DOHH2 (cell line): ENCODE measurements around the gene PICK1.

Source experiments
- H3F3A ChIP-seq: fragments of 200-600 bp; sonication (generic), shearing (Covaris generic); 2 replicates; pipeline ENCODE4 v1.6.0; 2016; ENCODE audit warnings: antibody characterized with exemption, mild to moderate bottlenecking; ENCODE audit not compliant: control insufficient read depth, insufficient read depth
- H3K27ac ChIP-seq: fragments of 200-600 bp; sonication (generic); 2 replicates; pipeline ENCODE4 v1.5.1; 2014; ENCODE audit warnings: low read depth, mild to moderate bottlenecking, low read length, moderate library complexity
- H3K27me3 ChIP-seq: fragments of 200-600 bp; sonication (generic); 2 replicates; pipeline ENCODE4 v1.6.1; 2014; ENCODE audit warnings: mild to moderate bottlenecking, low read length, mixed read lengths; ENCODE audit not compliant: control insufficient read depth
- H3K36me3 ChIP-seq: fragments of 200-600 bp; sonication (generic); 2 replicates; pipeline ENCODE4 v1.6.1; 2014; ENCODE audit warnings: mild to moderate bottlenecking, low read length, moderate library complexity, mixed read lengths; ENCODE audit not compliant: control insufficient read depth
- H3K4me1 ChIP-seq: fragments of 200-600 bp; sonication (generic); 2 replicates; pipeline ENCODE4 v1.6.1; 2014; ENCODE audit warnings: mild to moderate bottlenecking, low read length, mixed read lengths; ENCODE audit not compliant: control insufficient read depth
- H3K4me2 ChIP-seq: fragments of 200-600 bp; sonication (generic); 2 replicates; pipeline ENCODE4 v1.6.0; 2014; ENCODE audit warnings: mild to moderate bottlenecking, low read length, moderate library complexity
- H3K4me3 ChIP-seq: fragments of 200-600 bp; sonication (generic); 2 replicates; pipeline ENCODE4 v1.5.1; 2014; ENCODE audit warnings: mild to moderate bottlenecking, low read length, mixed read lengths
- H3K79me2 ChIP-seq: fragments of 200-600 bp; sonication (generic); 2 replicates; pipeline ENCODE4 v1.6.1; 2014; ENCODE audit warnings: mild to moderate bottlenecking, low read length, mixed read lengths; ENCODE audit not compliant: control insufficient read depth
- H3K9me2 ChIP-seq: fragments of 200-600 bp; sonication (generic); replicated peaks from 2 replicates; pipeline ENCODE4 v1.6.1; 2014; ENCODE audit warnings: mild to moderate bottlenecking, low read length, mixed read lengths; ENCODE audit not compliant: control insufficient read depth
- H3K9me3 ChIP-seq: fragments of 200-600 bp; sonication (generic); 2 replicates; pipeline ENCODE4 v1.6.1; 2014; ENCODE audit warnings: antibody characterized with exemption, low read length, mixed read lengths; ENCODE audit not compliant: control insufficient read depth, insufficient read depth
- H4K20me1 ChIP-seq: fragments of 200-600 bp; sonication (generic); 2 replicates; pipeline ENCODE4 v1.6.0; 2014; ENCODE audit warnings: low read depth, mild to moderate bottlenecking, antibody characterized with exemption, low read length, moderate library complexity; ENCODE audit not compliant: control insufficient read depth, insufficient read depth
- CTCF ChIP-seq: fragments of 200-600 bp; sonication (generic); IDR thresholded peaks from one replicate; pipeline ENCODE4 v1.5.1; 2014; ENCODE audit warnings: antibody characterized with exemption, mild to moderate bottlenecking, low read depth, low read length; ENCODE audit not compliant: poor library complexity, severe bottlenecking
- EZH2phosphoT487 ChIP-seq: fragments of 200-600 bp; sonication (generic); IDR thresholded peaks from 2 replicates; pipeline ENCODE4 v1.6.1; 2017; ENCODE audit warnings: borderline replicate concordance, mild to moderate bottlenecking, antibody characterized with exemption, low read length, moderate library complexity, mixed read lengths

PICK1 gene

GRCh38 chr22:38065539-38065938 lies 8.3 kb downstream of the PICK1 start:
- Histone ChIP-seq H4K20me1 (no peaks in the 10 kb centered on the region), H3K9me3 (no peaks in the 10 kb centered on the region), H3K4me3 (no peak overlapping the region), H3K27me3 (no peaks in the 10 kb centered on the region), H3K9me2 (no peaks in the 10 kb centered on the region), H3K36me3 (peaks cover 5% of the 10 kb centered on the region; the same call in 1 of the 2 replicates), H3K79me2 (no peaks in the 10 kb centered on the region), H3K27ac (no peak overlapping the region), H3K4me2 (no peak overlapping the region), H3F3A (no peaks in the 10 kb centered on the region), H3K4me1 (no peaks in the 10 kb centered on the region)
- TF ChIP-seq CTCF (no peak), EZH2phosphoT487 (no peak)

GRCh38 chr22:38066381-38067027 lies 9.3 kb downstream of the PICK1 start:
- Histone ChIP-seq H3K4me3 (no peak overlapping the region), H3K27me3 (no peaks in the 10 kb centered on the region), H3K9me2 (no peaks in the 10 kb centered on the region), H3K4me2 (no peak overlapping the region), H3K9me3 (no peaks in the 10 kb centered on the region), H3F3A (no peaks in the 10 kb centered on the region), H3K36me3 (peaks cover 5% of the 10 kb centered on the region; the same call in 1 of the 2 replicates), H4K20me1 (no peaks in the 10 kb centered on the region), H3K79me2 (no peaks in the 10 kb centered on the region), H3K27ac (no peak overlapping the region), H3K4me1 (no peaks in the 10 kb centered on the region)
- TF ChIP-seq EZH2phosphoT487, result no peak
- no peak for TF ChIP-seq CTCF

DNA sequence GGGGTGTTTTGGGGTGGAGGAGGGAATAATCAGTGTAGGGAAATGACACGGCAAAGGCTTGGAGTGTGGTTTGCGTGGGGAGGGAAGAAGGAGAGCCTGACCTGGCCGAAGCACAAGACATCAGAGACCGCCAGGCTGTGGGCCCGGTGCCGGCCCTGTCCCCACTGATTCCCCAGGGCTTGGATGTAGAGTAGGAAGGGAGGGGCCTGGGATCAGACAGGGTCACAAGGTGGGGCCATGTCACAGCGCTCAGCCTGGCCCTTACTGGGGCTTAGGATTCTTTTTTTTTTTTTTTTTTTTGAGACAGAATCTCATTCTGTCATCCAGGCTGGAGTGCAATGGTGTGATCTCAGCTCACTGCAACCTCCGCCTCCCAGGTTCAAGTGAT lies 9.8 kb downstream of the PICK1 start:
- Histone ChIP-seq H3F3A (no peaks in the 10 kb centered on the region), H3K4me3 (no peak overlapping the region), H3K79me2 (no peaks in the 10 kb centered on the region), H3K27ac (no peak overlapping the region), H3K36me3 (peaks cover 5% of the 10 kb centered on the region; the same call in 1 of the 2 replicates), H3K4me2 (no peak overlapping the region), H3K4me1 (no peaks in the 10 kb centered on the region), H4K20me1 (no peaks in the 10 kb centered on the region), H3K9me2 (no peaks in the 10 kb centered on the region), H3K27me3 (no peaks in the 10 kb centered on the region), H3K9me3 (no peaks in the 10 kb centered on the region)
- no peak for TF ChIP-seq CTCF
- no peak for TF ChIP-seq EZH2phosphoT487
